ENCODE results near the gene HYI.
A peak's percentile ranks its signal among the peaks of the same experiment; 100 is the strongest.
"Not testable (repeated sequence)": the region's sequence is repeated elsewhere in the genome, so short reads cannot be mapped to it uniquely, and the experiment has no call there.

The HYI gene

DNA sequence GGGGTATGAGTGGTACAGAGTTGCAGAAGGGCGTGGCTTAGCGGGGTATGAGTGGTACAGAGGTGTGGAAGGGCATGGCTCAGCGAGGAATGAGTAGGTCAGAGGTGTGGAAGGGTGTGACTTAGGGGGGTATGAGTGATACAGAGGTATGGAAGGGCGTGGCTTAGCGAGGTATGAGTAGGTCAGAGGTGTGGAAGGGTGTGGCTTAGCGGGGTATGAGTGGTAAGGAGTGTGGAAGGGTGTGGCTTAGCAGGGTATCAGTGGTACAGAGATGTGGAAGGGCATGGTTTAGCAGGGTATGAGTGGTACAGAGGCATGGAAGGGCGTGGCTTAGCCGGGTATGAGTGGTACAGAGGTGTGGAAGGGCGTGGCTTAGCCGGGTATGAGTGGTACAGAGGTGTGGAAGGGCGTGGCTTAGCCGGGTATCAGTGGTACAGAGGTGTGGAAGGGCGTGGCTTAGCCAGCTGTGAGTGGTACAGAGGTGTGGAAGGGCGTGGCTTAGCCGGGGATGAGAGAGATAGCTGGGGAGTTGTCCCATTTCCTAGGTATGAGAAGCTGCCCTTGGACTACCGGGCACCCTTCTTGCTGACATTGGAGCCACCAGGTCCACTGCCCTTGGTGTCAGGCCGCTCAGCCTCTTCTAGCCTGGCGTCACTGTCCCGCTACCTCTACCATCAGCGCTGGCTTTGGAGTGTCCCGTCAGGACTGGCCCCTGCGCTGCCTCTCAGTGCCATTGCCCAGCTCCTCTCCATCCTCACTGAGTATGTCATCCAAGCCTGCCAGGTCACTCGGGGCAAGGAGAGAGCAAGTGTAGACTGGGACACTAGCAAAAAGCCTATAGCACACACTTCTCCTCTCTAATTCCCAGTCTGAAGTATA lies 29.8 kb downstream of the HYI start:
- no peak for DNase-seq

DNA sequence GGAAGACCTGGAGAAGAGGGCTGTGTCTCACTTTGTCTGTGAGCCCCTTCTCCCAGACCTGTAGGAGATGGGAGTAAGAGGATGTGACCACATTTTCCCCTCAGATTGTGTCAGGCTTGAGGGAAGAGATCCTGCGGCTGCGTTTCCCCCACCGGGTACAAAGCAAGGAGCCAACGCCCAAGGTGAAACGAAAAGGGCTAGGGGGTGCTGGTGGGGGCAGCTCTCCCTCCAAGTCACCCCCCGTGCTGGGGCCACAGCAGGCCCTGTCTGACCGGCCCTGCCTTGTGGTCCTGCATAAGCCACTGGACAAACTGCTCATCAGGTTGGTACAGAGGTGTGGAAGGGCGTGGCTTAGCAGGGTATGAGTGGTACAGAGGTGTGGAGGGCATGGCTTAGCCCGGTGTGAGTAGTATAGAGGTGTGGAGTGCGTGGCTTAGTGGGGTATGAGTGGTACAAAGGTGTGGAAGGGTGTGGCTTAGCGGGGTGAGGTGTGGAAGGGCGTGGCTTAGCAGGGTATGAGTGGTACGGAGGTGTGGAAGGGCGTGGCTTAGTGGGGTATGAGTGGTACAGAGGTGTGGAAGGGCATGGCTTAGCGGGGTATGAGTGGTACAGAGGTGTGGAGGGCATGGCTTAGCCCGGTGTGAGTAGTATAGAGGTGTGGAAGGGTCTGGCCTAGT lies 30.6 kb downstream of the HYI start:
- no peak for DNase-seq

DNA sequence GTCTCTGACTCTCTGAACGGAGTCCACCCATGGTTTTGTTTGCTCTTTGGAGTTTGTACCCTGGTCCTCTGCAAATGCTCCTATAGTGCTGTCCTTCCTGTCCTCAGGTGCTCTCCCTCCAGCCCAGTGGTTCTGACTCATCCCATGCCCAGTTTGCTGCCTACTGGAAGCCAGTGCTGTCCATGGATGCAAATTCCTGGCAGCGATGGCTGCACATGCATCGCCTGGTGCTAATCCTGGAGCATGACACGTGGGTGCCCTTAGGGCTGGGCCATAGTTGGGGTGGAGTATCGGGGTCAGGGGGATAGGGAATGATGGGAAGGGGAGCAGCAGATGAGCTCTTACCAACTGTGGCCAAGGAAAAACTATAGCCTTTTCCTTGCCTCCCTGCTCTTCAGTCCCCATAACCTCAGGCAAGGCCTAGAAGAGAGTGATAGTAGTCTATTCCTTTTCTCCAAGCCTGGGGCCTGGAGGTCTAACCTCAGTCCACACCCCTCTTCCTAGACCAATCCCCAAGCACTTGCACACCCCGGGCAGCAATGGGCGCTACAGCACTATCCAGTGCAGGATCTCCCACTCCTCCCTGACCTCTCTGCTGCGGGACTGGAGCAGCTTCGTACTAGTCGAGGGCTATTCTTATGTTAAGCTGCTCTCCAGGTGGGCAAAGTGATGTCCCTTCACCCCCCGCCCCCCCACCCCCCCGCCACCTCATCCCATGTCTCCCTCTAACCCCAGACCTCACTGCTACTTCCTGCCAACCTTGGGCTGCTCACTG lies 31.6 kb downstream of the HYI start:
- no peak for DNase-seq

GRCh38 chr1:43421396-43421795 lies 32.3 kb downstream of the HYI start:
- no peak for DNase-seq

DNA sequence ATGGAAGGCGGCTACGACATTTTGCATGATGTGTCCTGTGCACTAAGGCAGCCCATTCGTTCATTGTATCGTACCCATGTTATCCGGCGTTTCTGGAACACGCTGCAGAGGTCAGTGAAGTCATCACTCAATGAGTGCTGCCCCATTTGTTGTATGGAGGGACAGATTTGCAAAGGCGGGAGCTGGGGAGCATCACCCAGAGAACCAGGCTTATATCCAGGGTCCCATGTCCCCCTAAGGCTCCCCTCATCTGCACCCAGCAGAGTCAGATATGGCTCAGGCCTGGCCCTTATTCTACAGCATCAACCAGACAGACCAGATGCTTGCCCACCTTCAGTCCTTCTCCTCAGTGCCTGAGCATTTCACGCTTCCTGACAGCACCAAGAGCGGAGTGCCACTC lies 32.9 kb downstream of the HYI start:
- DNase-seq, result no peak

GRCh38 chr1:43419627-43420425 lies 33.9 kb downstream of the HYI start:
- no peak for DNase-seq

GRCh38 chr1:43418858-43419257 lies 34.9 kb downstream of the HYI start:
- DNase-seq, result peak; percentile 98

- DNase-seq, result no peak
Observed at GRCh38 chr1:43415901-43416300, 37.8 kb downstream of the HYI start.

DNA sequence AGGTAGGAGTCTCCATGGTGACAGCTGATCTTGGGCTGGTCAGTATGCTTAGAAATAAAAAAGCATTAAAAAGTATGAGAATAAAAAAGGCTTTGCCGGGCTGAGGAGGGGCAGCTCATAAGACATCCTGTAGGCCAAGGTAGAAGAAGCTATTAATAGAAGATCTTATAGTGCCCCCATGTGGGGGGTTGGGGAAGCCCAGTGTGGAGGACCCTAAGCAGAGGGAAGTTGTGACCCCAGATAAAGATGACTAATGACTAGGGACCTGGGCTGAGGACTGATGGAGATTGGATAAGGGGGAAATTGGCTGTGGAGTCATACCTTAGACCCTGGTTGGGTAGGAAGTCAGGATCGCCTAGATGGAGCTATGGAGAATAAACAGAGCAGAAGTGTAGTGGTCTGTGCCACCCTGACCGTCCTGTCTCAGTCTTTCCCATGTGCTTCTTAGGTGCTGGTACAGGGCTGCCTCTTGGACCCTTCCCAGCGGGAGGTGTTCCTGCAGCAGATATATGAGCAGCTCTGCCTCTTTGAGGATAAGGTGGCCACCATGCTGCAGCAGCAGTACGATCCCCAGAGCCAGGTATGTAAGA lies 39.0 kb downstream of the HYI start:
- DNase-seq, result no peak

GRCh38 chr1:43413426-43413825 lies 40.3 kb downstream of the HYI start:
- DNase-seq, result not testable (repeated sequence)

- DNase-seq, result no peak
Observed at GRCh38 chr1:43410571-43410970, 43.2 kb downstream of the HYI start.

- no peak for DNase-seq
Observed at GRCh38 chr1:43405876-43406234, 47.9 kb downstream of the HYI start.

- DNase-seq, result no peak
Observed at GRCh38 chr1:43405219-43405875, 48.4 kb downstream of the HYI start.

GRCh38 chr1:43404353-43404752 lies 49.4 kb downstream of the HYI start:
- DNase-seq, result no peak

DNA sequence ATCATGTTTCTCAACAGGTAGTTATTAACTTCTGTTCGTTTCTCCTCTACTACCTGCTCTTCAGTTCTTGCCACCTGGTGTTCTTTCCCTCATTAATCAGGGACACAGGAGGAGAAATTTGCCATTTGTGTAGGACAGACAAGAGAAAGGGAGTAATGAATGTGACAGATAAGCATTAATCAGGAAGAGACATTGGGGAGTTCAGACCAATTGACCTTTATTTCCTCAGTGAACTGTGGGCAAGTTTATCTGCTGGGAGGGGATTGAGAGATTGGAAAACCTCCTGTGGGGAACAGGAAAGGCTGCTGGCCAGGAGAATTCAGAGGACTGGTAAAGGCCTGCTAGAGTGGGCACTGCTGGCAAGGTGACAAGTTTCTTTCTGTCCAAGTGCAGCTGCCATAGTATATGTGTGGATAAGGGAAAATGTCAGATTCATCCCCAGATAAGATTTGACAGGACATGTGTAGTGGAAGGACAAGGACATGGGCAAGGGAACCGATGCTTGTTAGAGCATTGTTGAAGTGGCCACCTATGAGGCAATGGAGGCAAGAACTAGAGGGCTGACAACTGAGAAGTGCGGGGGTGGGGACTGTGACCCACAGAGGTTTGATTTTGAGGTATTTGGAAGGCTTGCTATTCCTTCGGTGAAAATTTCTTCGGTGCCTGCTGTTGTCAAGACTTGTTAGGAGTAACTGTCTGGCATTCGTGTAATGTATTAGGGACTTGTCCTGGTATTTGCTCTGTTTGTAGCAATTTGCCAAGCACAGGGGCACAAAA lies 51.5 kb downstream of the HYI start:
- DNase-seq, result peak; percentile 17

All from DMS79 (cell line).